ENCODE data around the gene QTRT2. TPM values are rescaled to one million over a fixed set of nuclear protein-coding genes. Genes with fewer than 3 reads are reported as not detected.

The QTRT2 gene
- total RNA-seq, 4 donors from 2014 or later: 10.8 to 19.4 (median 11.8) TPM

GRCh38 chr3:114079761-114080160 lies 23.2 kb downstream of the QTRT2 start:
- intact Hi-C loops (cut with DNase I; ENCODE audit: low total_unique reads): no loop called here
- no peak overlapping the region for H3K4me3 ChIP-seq (ENCODE audit: low read depth, poor library complexity, severe bottlenecking)
- WGBS, 2 donors: 72 to 82% methylated on average over 5 of the region's 5 CpGs

DNA sequence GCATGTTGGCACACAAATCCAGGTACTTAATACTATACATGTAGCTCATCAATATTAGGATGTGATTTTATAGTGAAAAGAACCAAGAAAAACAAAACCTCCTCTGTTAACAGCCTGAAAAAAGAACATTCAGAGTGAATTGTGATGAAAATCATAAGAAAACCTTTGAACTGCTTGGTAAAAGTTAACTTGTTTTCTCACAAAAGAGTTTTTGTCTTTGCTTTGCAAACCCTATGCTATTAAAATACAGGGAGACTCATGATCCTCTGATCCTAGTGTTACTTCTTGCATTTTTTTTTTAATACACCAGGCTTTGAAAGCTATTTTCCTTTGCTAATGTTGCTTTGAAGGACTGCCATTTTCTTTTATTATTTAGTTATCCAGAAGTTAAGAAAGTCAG lies 23.7 kb downstream of the QTRT2 start:
- no peak for TF ChIP-seq POLR2A (IDR thresholded peaks at IDR 0.05)
- TF ChIP-seq, protein P1, sequence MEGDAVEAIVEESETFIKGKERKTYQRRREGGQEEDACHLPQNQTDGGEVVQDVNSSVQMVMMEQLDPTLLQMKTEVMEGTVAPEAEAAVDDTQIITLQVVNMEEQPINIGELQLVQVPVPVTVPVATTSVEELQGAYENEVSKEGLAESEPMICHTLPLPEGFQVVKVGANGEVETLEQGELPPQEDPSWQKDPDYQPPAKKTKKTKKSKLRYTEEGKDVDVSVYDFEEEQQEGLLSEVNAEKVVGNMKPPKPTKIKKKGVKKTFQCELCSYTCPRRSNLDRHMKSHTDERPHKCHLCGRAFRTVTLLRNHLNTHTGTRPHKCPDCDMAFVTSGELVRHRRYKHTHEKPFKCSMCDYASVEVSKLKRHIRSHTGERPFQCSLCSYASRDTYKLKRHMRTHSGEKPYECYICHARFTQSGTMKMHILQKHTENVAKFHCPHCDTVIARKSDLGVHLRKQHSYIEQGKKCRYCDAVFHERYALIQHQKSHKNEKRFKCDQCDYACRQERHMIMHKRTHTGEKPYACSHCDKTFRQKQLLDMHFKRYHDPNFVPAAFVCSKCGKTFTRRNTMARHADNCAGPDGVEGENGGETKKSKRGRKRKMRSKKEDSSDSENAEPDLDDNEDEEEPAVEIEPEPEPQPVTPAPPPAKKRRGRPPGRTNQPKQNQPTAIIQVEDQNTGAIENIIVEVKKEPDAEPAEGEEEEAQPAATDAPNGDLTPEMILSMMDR (IDR thresholded peaks at IDR 0.05): no peak
- H3K4me3 ChIP-seq (ENCODE audit: low read depth, poor library complexity, severe bottlenecking): no peak overlapping the region
- DNase-seq (ENCODE audit: low spot score in 2 of 2): no peak
- intact Hi-C loops (cut with DNase I; ENCODE audit: low total_unique reads): no loop called here

More at GRCh38 chr3:114079761-114080160, 23.2 kb downstream of the QTRT2 start:
- no peak for TF ChIP-seq POLR2A (IDR thresholded peaks at IDR 0.05)
- TF ChIP-seq, protein P1 (IDR thresholded peaks at IDR 0.05): no peak
- DNase-seq (ENCODE audit: low spot score in 2 of 2): no peak

DNA sequence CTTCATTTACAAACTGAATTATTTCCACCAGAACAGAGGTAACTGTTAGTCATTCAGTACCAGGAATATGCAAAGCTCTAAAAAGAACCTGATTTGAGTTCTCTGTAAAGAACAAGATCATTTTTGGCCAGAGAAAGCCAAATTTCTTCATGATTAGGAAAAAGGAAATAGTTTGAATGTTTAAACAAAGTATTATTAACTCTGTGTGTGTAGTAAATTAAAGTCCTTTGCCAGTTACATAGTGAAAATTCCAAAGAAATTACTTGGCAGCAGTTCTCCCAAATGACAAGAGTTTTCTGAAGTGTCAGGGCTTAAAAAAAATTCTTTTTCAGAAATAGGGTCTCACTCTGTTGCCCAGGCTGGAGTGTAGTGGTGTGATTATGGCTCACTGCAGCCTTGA lies 24.5 kb downstream of the QTRT2 start:
- no peak for DNase-seq (ENCODE audit: low spot score in 2 of 2)
- TF ChIP-seq, protein P1 (IDR thresholded peaks at IDR 0.05): no peak
- no peak for TF ChIP-seq POLR2A (IDR thresholded peaks at IDR 0.05)
- no peak overlapping the region for H3K4me3 ChIP-seq (ENCODE audit: low read depth, poor library complexity, severe bottlenecking)
- intact Hi-C loops (cut with DNase I; ENCODE audit: low total_unique reads): no loop called here

- no peak for DNase-seq (ENCODE audit: low spot score in 2 of 2)
- 95 to 96% methylated on average over 2 of the region's 2 CpGs for WGBS, 2 donors
- intact Hi-C loops (cut with DNase I; ENCODE audit: low total_unique reads): no loop called here
- H3K4me3 ChIP-seq (ENCODE audit: low read depth, poor library complexity, severe bottlenecking): no peak overlapping the region
- TF ChIP-seq POLR2A (IDR thresholded peaks at IDR 0.05): no peak
Observed at GRCh38 chr3:114083112-114083511, 26.6 kb downstream of the QTRT2 start.

- TF ChIP-seq POLR2A (IDR thresholded peaks at IDR 0.05): no peak
- TF ChIP-seq, protein P1 (IDR thresholded peaks at IDR 0.05): no peak
- no peak for DNase-seq (ENCODE audit: low spot score in 2 of 2)
- no peak overlapping the region for H3K4me3 ChIP-seq (ENCODE audit: low read depth, poor library complexity, severe bottlenecking)
- intact Hi-C loops (cut with DNase I; ENCODE audit: low total_unique reads): no loop called here
- WGBS, 2 donors: 89 to 96% methylated on average over 2 of the region's 2 CpGs
Observed at GRCh38 chr3:114086356-114086755, 29.8 kb downstream of the QTRT2 start.

GRCh38 chr3:114089675-114090074 lies 33.1 kb downstream of the QTRT2 start:
- no peak for DNase-seq (ENCODE audit: low spot score in 2 of 2)
- H3K4me3 ChIP-seq (ENCODE audit: low read depth, poor library complexity, severe bottlenecking): no peak overlapping the region
- TF ChIP-seq, protein P1 (IDR thresholded peaks at IDR 0.05): no peak
- TF ChIP-seq POLR2A (IDR thresholded peaks at IDR 0.05): no peak
- intact Hi-C loops (cut with DNase I; ENCODE audit: low total_unique reads): no loop called here

All from lower leg skin (tissue), 4 donors.